ENCODE data around the gene OSBPL2. TPM values are rescaled to one million over a fixed set of nuclear protein-coding genes. Genes with fewer than 3 reads are reported as not detected.

OSBPL2 gene
- total RNA-seq, 2 experiments from 2014 or later = 52.8 to 54.4 TPM

- Histone ChIP-seq H3K27me3 (ENCODE audit: control insufficient read depth in 1 of 2, insufficient read depth in 2 of 2, low read length in 2 of 2) (no peaks in the 10 kb centered on the region), H3K4me1 (ENCODE audit: insufficient read depth, low read length) (peaks cover 10% of the 10 kb centered on the region), H3K36me3 (ENCODE audit: insufficient read depth, low read length) (peaks cover 37% of the 10 kb centered on the region), H3K9me3 (ENCODE audit: control insufficient read depth in 1 of 2, insufficient read depth in 1 of 2, low read length in 2 of 2) (no peaks in the 10 kb centered on the region), H3K27ac (ENCODE audit: low read depth in 1 of 2, low read length in 2 of 2) (no peak overlapping the region), H3K4me3 (ENCODE audit: low read length) (no peak overlapping the region)
- H3K27ac Mint-ChIP-seq = no peak overlapping the region
- ChIA-PET POLR2A (no interaction called here), CTCF (no interaction called here)
- H3K9me3 Mint-ChIP-seq = no peaks in the 10 kb centered on the region
- TF ChIP-seq CTCF (IDR thresholded peaks at IDR 0.05) = no peak
- no peaks in the 10 kb centered on the region for H3K27me3 Mint-ChIP-seq
- DNase-seq = no peak
- ATAC-seq (ENCODE audit: poor library complexity) = no peak
- H3K4me1 Mint-ChIP-seq (ENCODE audit: low read depth) = no peaks in the 10 kb centered on the region
- H3K4me3 Mint-ChIP-seq = no peak overlapping the region
- intact Hi-C loops (cut with DNase I, micrococcal nuclease) = no loop called here
- H3K36me3 Mint-ChIP-seq (ENCODE audit: low read depth) = peaks cover 46% of the 10 kb centered on the region
These were observed 54.9 kb downstream of the OSBPL2 start for GRCh38 chr20:62293111-62293784.

- no peaks in the 10 kb centered on the region for H3K9me3 ChIP-seq (ENCODE audit: control insufficient read depth in 1 of 2, insufficient read depth in 1 of 2, low read length in 2 of 2)
- no peak for TF ChIP-seq CTCF (IDR thresholded peaks at IDR 0.05)
- Mint-ChIP-seq H3K4me3 (no peak overlapping the region), H3K4me1 (ENCODE audit: low read depth) (no peaks in the 10 kb centered on the region), H3K27me3 (no peaks in the 10 kb centered on the region), H3K27ac (no peak overlapping the region), H3K9me3 (no peaks in the 10 kb centered on the region), H3K36me3 (ENCODE audit: low read depth) (peaks cover 41% of the 10 kb centered on the region)
- H3K4me3 ChIP-seq (ENCODE audit: low read length) = no peak overlapping the region
- DNase-seq (no peak), ATAC-seq (ENCODE audit: poor library complexity) (no peak)
- ChIA-PET POLR2A (no interaction called here), CTCF (no interaction called here)
- intact Hi-C loops (cut with DNase I, micrococcal nuclease) = no loop called here
- no peak overlapping the region for H3K27ac ChIP-seq (ENCODE audit: low read depth in 1 of 2, low read length in 2 of 2)
- peaks cover 10% of the 10 kb centered on the region for H3K4me1 ChIP-seq (ENCODE audit: insufficient read depth, low read length)
- peaks cover 37% of the 10 kb centered on the region for H3K36me3 ChIP-seq (ENCODE audit: insufficient read depth, low read length)
- no peaks in the 10 kb centered on the region for H3K27me3 ChIP-seq (ENCODE audit: control insufficient read depth in 1 of 2, insufficient read depth in 2 of 2, low read length in 2 of 2)
These were observed 55.6 kb downstream of the OSBPL2 start for GRCh38 chr20:62293946-62294345.

GRCh38 chr20:62294516-62294915 lies 56.2 kb downstream of the OSBPL2 start:
- POLR2A ChIA-PET = no interaction called here
- ATAC-seq (ENCODE audit: poor library complexity) (no peak), DNase-seq (no peak)
- Histone ChIP-seq H3K4me1 (ENCODE audit: insufficient read depth, low read length) (peaks cover 10% of the 10 kb centered on the region), H3K9me3 (ENCODE audit: control insufficient read depth in 1 of 2, insufficient read depth in 1 of 2, low read length in 2 of 2) (no peaks in the 10 kb centered on the region), H3K27ac (ENCODE audit: low read depth in 1 of 2, low read length in 2 of 2) (no peak overlapping the region), H3K4me3 (ENCODE audit: low read length) (no peak overlapping the region), H3K36me3 (ENCODE audit: insufficient read depth, low read length) (peaks cover 33% of the 10 kb centered on the region), H3K27me3 (ENCODE audit: control insufficient read depth in 1 of 2, insufficient read depth in 2 of 2, low read length in 2 of 2) (no peaks in the 10 kb centered on the region)
- intact Hi-C loops (cut with DNase I, micrococcal nuclease) = no loop called here
- Mint-ChIP-seq H3K4me3 (no peak overlapping the region), H3K4me1 (ENCODE audit: low read depth) (no peaks in the 10 kb centered on the region), H3K27me3 (no peaks in the 10 kb centered on the region), H3K9me3 (no peaks in the 10 kb centered on the region), H3K36me3 (ENCODE audit: low read depth) (peaks cover 38% of the 10 kb centered on the region), H3K27ac (no peak overlapping the region)
- no peak for TF ChIP-seq CTCF (IDR thresholded peaks at IDR 0.05)
- CTCF ChIA-PET = no interaction called here
